A673 (cell line): ENCODE measurements around the gene FAM124B. TPM values are rescaled to one million over a fixed set of nuclear protein-coding genes. Genes with fewer than 3 reads are reported as not detected.

Source experiments
- BruUV-seq: library from RNA; stranded (reverse); fragments of 400-500 nt; replicated peaks from 2 replicates; lab custom pipeline; 2021; lab: Mats Ljungman, UMichigan
- CTCF ChIA-PET: fragments of 300-600 bp; sonication (Branson Sonifier 250); formaldehyde crosslinking; loops from one replicate; lab custom pipeline; 2022; ENCODE audit warnings: antibody characterized with exemption; lab: Charles Lee
- POLR2A ChIA-PET: fragments of 300-600 bp; sonication (Branson Sonifier 250); formaldehyde crosslinking; loops from one replicate; lab custom pipeline; 2022; ENCODE audit warnings: antibody characterized with exemption; ENCODE audit not compliant: low non-redundant PET; lab: Charles Lee
- DNase-seq: peaks from one replicate; pipeline ENCODE4 v3.0.0-alpha.2; 2015; ENCODE audit warnings: low spot score
- H3K27ac ChIP-seq: fragments of 200-600 bp; sonication (generic); 2 replicates; pipeline ENCODE4 v1.5.1; 2016; ENCODE audit warnings: mixed run types, low read depth, mild to moderate bottlenecking, mixed read lengths, antibody characterized with exemption, low read length; ENCODE audit not compliant: poor library complexity, severe bottlenecking
- H3K27me3 ChIP-seq: fragments of 200-600 bp; sonication (generic); replicated peaks from 2 replicates; pipeline ENCODE4 v1.6.1; 2017; ENCODE audit warnings: mixed run types, low read depth, mild to moderate bottlenecking, mixed read lengths, antibody characterized with exemption, low read length; ENCODE audit not compliant: insufficient read depth, poor library complexity
- H3K36me3 ChIP-seq: fragments of 200-600 bp; sonication (generic); 2 replicates; pipeline ENCODE4 v1.6.1; 2016; ENCODE audit warnings: mixed run types, mild to moderate bottlenecking, mixed read lengths, antibody characterized with exemption, low read length; ENCODE audit not compliant: insufficient read depth, poor library complexity, severe bottlenecking
- H3K4me1 ChIP-seq: fragments of 200-600 bp; sonication (generic); 2 replicates; pipeline ENCODE4 v1.6.1; 2017; ENCODE audit warnings: mixed run types, mild to moderate bottlenecking, mixed read lengths, antibody characterized with exemption, low read length; ENCODE audit not compliant: insufficient read depth, poor library complexity, severe bottlenecking
- H3K4me3 ChIP-seq: fragments of 200-600 bp; sonication (generic); 2 replicates; pipeline ENCODE4 v1.5.1; 2016; ENCODE audit warnings: low read depth, mixed run types, mild to moderate bottlenecking, mixed read lengths, low read length; ENCODE audit not compliant: poor library complexity, severe bottlenecking
- H3K9me3 ChIP-seq: fragments of 200-600 bp; sonication (generic); 2 replicates; pipeline ENCODE4 v1.6.1; 2016; ENCODE audit warnings: mixed run types, low read depth, mild to moderate bottlenecking, mixed read lengths, antibody characterized with exemption, low read length; ENCODE audit not compliant: poor library complexity, severe bottlenecking
- CTCF ChIP-seq: fragments of 300-800, 200-600 bp; sonication (generic); conservative IDR thresholded peaks from 2 replicates; pipeline ENCODE4 v1.5.1; 2017; ENCODE audit warnings: low read depth, mild to moderate bottlenecking, antibody characterized with exemption, low read length, moderate library complexity, mixed read lengths
- EZH2 ChIP-seq: fragments of 200-600 bp; sonication (generic); IDR thresholded peaks from 2 replicates; pipeline ENCODE4 v1.6.1; 2017; ENCODE audit warnings: borderline replicate concordance, low read depth, mild to moderate bottlenecking, mixed read lengths, antibody characterized with exemption, low read length; ENCODE audit not compliant: poor library complexity, severe bottlenecking
- intact Hi-C: fragments of 100-400 bp; cut with micrococcal nuclease; formaldehyde crosslinking; loops from one replicate; pipeline ENCODE4 v1.10.0; 2022; ENCODE audit not compliant: unreplicated experiment
- total RNA-seq: library from RNA; stranded (reverse); gene quantifications from 2 replicates; pipeline ENCODE4 v1.2.3, GENCODE V29; 2021

FAM124B gene
- total RNA-seq, 1 experiment from 2014 or later = not detected

GRCh38 chr2:224359569-224359968 lies 42.3 kb downstream of the FAM124B start:
- POLR2A ChIA-PET = no interaction called here
- DNase-seq = peak; percentile 65
- no peaks in the 10 kb centered on the region for H3K9me3 ChIP-seq
- no TSS peak for BruUV-seq
- peaks cover 17% of the 10 kb centered on the region for H3K4me1 ChIP-seq
- CTCF ChIA-PET = interaction anchor here (0.5 to 1.2 kb wide), 5 partner anchors 218 to 416 kb away, joined by 3 to 20 read pairs (median 3); no protein-coding TSS in a partner anchor
- H3K27ac ChIP-seq = no peak overlapping the region
- no peak overlapping the region for H3K4me3 ChIP-seq
- intact Hi-C loops = loop anchor here (2.0 to 5.0 kb wide), 5 partner anchors 88 to 648 kb away; no protein-coding TSS in a partner anchor
- H3K36me3 ChIP-seq = no peaks in the 10 kb centered on the region
- no peaks in the 10 kb centered on the region for H3K27me3 ChIP-seq
- TF ChIP-seq EZH2 = no peak
- peak; percentile 60 for TF ChIP-seq CTCF

- Histone ChIP-seq H3K36me3 (no peaks in the 10 kb centered on the region), H3K4me3 (no peak overlapping the region), H3K27ac (no peak overlapping the region), H3K4me1 (peaks cover 17% of the 10 kb centered on the region), H3K9me3 (no peaks in the 10 kb centered on the region), H3K27me3 (no peaks in the 10 kb centered on the region)
- intact Hi-C loops = loop anchor here (2.0 to 5.0 kb wide), 5 partner anchors 90 to 650 kb away; no protein-coding TSS in a partner anchor
- ChIA-PET POLR2A (no interaction called here), CTCF (no interaction called here)
- TF ChIP-seq EZH2 = no peak
- peak; percentile 85 for TF ChIP-seq CTCF
- BruUV-seq = no TSS peak
- DNase-seq = peak; percentile 82
These were observed 44.6 kb downstream of the FAM124B start for GRCh38 chr2:224357098-224357901.

GRCh38 chr2:224354632-224355211 lies 47.2 kb downstream of the FAM124B start:
- intact Hi-C loops = loop anchor here (5.0 kb wide), 4 partner anchors 93 to 653 kb away; no protein-coding TSS in a partner anchor
- Histone ChIP-seq H3K9me3 (no peaks in the 10 kb centered on the region), H3K36me3 (no peaks in the 10 kb centered on the region), H3K27ac (no peak overlapping the region), H3K4me1 (peaks cover 3% of the 10 kb centered on the region), H3K27me3 (no peaks in the 10 kb centered on the region), H3K4me3 (no peak overlapping the region)
- TF ChIP-seq CTCF = no peak
- BruUV-seq = no TSS peak
- ChIA-PET POLR2A (interaction anchor here (0.7 kb wide), 1 partner anchor 317 kb away, joined by 3 read pairs; no protein-coding TSS in a partner anchor), CTCF (interaction anchor here (1.9 kb wide), 1 partner anchor 384 kb away, joined by 5 read pairs; no protein-coding TSS in a partner anchor)
- DNase-seq = no peak
